WI38 (cell line): ENCODE results near the gene MTMR8.

Experiments used
- H3K4me3 ChIP-seq: 2 replicates; pipeline ENCODE4 v1.5.1; 2011; ENCODE audit warnings: low read depth, mild to moderate bottlenecking, control low read depth, low read length
- TF ChIP-seq, protein P1 (sequence below): IDR thresholded peaks from 2 replicates; pipeline ENCODE4 v1.5.1; 2012; ENCODE audit warnings: low read depth, mild to moderate bottlenecking, control low read depth, low read length

The MTMR8 gene

DNA sequence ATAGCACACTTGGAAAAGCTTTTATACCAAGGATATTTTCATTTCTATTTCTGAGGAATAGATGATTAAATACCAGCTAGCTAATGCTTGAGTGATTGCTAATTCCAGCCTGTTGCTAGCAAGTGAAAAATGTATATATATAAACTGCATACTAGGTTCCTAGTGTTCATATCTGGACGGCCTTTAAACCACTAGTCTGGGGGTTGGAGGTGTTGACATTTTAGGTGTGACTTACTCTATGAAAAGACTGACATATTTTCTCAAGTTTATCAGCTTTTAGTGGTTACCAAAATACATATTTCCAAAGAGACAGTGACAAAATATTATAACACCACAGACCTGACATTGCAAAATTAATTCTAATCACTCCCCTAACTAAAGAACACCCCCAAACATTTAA, 44.7 kb downstream of the MTMR8 start:
- no peak overlapping the region for H3K4me3 ChIP-seq
- TF ChIP-seq, protein P1, sequence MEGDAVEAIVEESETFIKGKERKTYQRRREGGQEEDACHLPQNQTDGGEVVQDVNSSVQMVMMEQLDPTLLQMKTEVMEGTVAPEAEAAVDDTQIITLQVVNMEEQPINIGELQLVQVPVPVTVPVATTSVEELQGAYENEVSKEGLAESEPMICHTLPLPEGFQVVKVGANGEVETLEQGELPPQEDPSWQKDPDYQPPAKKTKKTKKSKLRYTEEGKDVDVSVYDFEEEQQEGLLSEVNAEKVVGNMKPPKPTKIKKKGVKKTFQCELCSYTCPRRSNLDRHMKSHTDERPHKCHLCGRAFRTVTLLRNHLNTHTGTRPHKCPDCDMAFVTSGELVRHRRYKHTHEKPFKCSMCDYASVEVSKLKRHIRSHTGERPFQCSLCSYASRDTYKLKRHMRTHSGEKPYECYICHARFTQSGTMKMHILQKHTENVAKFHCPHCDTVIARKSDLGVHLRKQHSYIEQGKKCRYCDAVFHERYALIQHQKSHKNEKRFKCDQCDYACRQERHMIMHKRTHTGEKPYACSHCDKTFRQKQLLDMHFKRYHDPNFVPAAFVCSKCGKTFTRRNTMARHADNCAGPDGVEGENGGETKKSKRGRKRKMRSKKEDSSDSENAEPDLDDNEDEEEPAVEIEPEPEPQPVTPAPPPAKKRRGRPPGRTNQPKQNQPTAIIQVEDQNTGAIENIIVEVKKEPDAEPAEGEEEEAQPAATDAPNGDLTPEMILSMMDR = no peak

GRCh38 chrX:64350047-64350446, 45.2 kb downstream of the MTMR8 start:
- no peak overlapping the region for H3K4me3 ChIP-seq
- TF ChIP-seq, protein P1 = no peak

- no peak overlapping the region for H3K4me3 ChIP-seq
- TF ChIP-seq, protein P1 = no peak
Measured at GRCh38 chrX:64342811-64343210, 52.4 kb downstream of the MTMR8 start.

- TF ChIP-seq, protein P1 = no peak
- H3K4me3 ChIP-seq = no peak overlapping the region
Measured at GRCh38 chrX:64338296-64338695, 57.0 kb downstream of the MTMR8 start.

- no peak overlapping the region for H3K4me3 ChIP-seq
- TF ChIP-seq, protein P1 = no peak
Measured at GRCh38 chrX:64334467-64334866, 60.8 kb downstream of the MTMR8 start.

DNA sequence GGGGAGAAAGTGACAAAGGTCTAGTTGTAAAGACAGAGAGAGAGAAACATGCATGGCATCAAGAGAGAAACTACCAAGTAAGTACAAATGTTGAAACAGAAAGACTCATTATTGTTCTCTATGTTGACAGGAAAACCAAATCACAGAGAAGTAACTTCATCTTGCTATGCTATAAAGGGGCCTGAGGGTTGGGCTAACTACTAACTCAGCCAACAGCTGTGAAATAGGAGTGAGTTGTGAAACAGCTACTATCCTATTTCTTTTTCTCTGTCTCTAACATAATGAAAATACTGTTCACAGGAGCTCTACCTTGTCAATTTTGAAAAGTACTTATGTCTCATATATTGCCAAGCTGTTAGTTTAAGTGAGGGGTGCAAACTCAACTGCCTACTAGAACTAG, 65.0 kb downstream of the MTMR8 start:
- H3K4me3 ChIP-seq = no peak overlapping the region
- TF ChIP-seq, protein P1 = no peak

DNA sequence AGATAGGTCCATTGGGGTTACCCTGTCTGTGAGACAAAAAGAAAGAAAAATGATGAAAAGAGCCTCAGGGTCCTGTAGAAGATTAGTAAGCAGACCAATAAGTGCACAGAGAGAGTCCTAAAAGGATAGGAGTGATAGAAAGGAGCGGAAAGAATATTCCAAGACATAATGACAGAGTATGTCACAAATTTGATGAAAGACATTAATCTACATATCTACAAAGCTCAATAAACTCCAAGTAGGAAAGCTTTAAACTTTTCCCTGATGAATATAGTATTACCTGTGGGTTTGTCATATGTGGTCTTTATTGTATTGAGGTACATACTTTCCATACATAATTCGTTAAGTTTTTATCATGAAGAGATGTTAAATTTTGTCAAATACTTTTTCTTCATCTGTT, 73.7 kb downstream of the MTMR8 start:
- TF ChIP-seq, protein P1 = no peak
- H3K4me3 ChIP-seq = no peak overlapping the region
